Left lung (tissue), 10 donors: ENCODE measurements around the gene PCDHGC4. TPM values are rescaled to one million over a fixed set of nuclear protein-coding genes. Genes with fewer than 3 reads are reported as not detected.

Source experiments
- ATAC-seq: fragments of 200-7000 bp; cut with Tn5 transposase; one replicate; pipeline ENCODE4 v1.9.1; 2020; ENCODE audit warnings: moderate library complexity
- DNase-seq, 4 donors: peaks; one replicate each; pipeline ENCODE4 v3.0.0-alpha.2; 2013 to 2020
- H3K27ac ChIP-seq, 2 donors: fragments of 200-600 bp; sonication (generic) in 1 of 2; one replicate each; pipeline versions ENCODE4 v1.5.0 to v1.8.0; 2020 to 2021
- H3K27me3 ChIP-seq, 2 donors: fragments of 200-600 bp; sonication (generic) in 1 of 2; one replicate each; pipeline versions ENCODE4 v1.5.0 to v1.8.0; 2020 to 2021
- H3K36me3 ChIP-seq, 2 donors: fragments of 200-600 bp; sonication (generic) in 1 of 2; one replicate each; pipeline versions ENCODE4 v1.5.0 to v1.8.0; 2020 to 2021
- H3K4me1 ChIP-seq, 2 donors: fragments of 200-600 bp; one replicate each; pipeline ENCODE4 v1.8.0; 2021
- H3K4me3 ChIP-seq, 2 donors: fragments of 200-600 bp; sonication (generic) in 1 of 2; one replicate each; pipeline versions ENCODE4 v1.5.0 to v1.8.0; 2020 to 2021; ENCODE audit warnings: mild to moderate bottlenecking in 1 of 2
- H3K9me3 ChIP-seq, 2 donors: fragments of 200-600 bp; sonication (generic) in 1 of 2; one replicate each; pipeline versions ENCODE4 v1.5.0 to v1.8.0; 2020 to 2021
- CTCF ChIP-seq, 2 donors: fragments of 200-600 bp; sonication (generic) in 1 of 2; IDR thresholded peaks; one replicate each; pipeline versions ENCODE4 v1.5.0 to v1.8.0; 2021; ENCODE audit warnings: antibody characterized with exemption in 2 of 2
- intact Hi-C, 2 donors: fragments of 100-400 bp; cut with DNase I; formaldehyde crosslinking; loops; one replicate each; pipeline versions ENCODE4 v1.11.2 to v1.14.2; 2022
- polyA plus RNA-seq, 6 donors: library from polyadenylated mRNA; unstranded; fragments of 120-200 nt; gene quantifications; one replicate each; pipeline ENCODE4 v1.2.1, GENCODE V29; 2013; ENCODE audit not compliant: insufficient read length in 6 of 6
- total RNA-seq, 2 donors: library from RNA; stranded (reverse); fragmentation: NEBNext Ultra II Directional; extraction: Animal tissue kit (Norgen Biotek cat#: 25700); gene quantifications; one replicate each; pipeline ENCODE4 v1.2.1, GENCODE V29; 2021
- donor health status: DM: no; HTN: yes; CAD: no.
- donor health status: DM: no; HTN: no; CAD: no.

The PCDHGC4 gene
- total and polyA plus RNA-seq, 8 donors, result 0.79 to 3.3 (median 2.3) TPM

- intact Hi-C loops, result no loop called here
- Histone ChIP-seq H3K4me1 (peaks cover 5 to 10% of the 10 kb centered on the region in 2 donors), H3K27ac (no peak overlapping the region), H3K4me3 (peak overlapping the region in 1 of 2 donors; percentile 13), H3K9me3 (no peaks in the 10 kb centered on the region), H3K27me3 (peaks cover 10 to 80% of the 10 kb centered on the region in 2 donors), H3K36me3 (peaks cover 0 to 17% of the 10 kb centered on the region in 2 donors)
- no peak for DNase-seq
- TF ChIP-seq CTCF (IDR thresholded peaks at IDR 0.05), result no peak
- no peak for ATAC-seq
These were observed 658 bp downstream of the PCDHGC4 start for GRCh38 chr5:141485321-141486055.

DNA sequence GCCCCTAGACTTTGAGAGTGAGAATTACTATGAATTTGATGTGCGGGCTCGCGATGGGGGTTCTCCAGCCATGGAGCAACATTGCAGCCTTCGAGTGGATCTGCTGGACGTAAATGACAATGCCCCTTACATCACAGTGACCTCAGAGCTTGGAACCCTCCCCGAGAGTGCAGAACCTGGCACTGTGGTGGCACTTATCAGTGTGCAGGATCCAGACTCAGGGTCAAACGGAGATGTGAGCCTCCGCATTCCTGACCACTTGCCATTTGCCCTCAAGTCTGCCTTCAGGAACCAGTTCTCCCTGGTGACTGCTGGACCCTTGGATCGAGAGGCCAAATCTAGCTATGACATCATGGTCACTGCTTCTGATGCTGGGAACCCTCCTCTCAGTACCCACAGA lies 1.3 kb downstream of the PCDHGC4 start:
- intact Hi-C loops, result no loop called here
- TF ChIP-seq CTCF (IDR thresholded peaks at IDR 0.05), result no peak
- H3K27ac ChIP-seq, result no peak overlapping the region
- DNase-seq, result no peak
- no peak overlapping the region for H3K4me3 ChIP-seq
- no peak for ATAC-seq
- H3K9me3 ChIP-seq, result no peaks in the 10 kb centered on the region
- peaks cover 5 to 10% of the 10 kb centered on the region in 2 donors for H3K4me1 ChIP-seq
- H3K27me3 ChIP-seq, result peaks cover 14 to 86% of the 10 kb centered on the region in 2 donors
- peaks cover 0 to 23% of the 10 kb centered on the region in 2 donors for H3K36me3 ChIP-seq

DNA sequence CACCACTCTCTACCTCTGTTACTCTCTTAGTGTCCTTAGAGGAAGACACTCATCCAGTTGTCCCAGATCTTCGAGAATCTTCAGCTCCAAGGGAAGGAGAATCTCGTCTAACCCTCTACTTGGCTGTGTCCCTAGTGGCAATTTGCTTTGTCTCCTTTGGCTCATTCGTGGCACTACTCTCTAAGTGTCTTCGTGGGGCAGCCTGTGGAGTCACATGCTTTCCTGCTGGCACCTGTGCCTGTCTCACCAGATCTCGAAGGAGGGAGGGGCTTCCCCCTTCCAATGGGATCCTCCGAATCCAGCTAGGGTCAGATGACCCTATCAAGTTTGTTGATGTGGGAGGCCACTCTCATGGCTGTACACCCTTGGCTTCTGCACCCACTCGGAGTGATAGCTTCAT lies 2.3 kb downstream of the PCDHGC4 start:
- H3K9me3 ChIP-seq, result no peaks in the 10 kb centered on the region
- H3K27me3 ChIP-seq, result peaks cover 25 to 96% of the 10 kb centered on the region in 2 donors
- ATAC-seq, result no peak
- peaks cover 0 to 34% of the 10 kb centered on the region in 2 donors for H3K36me3 ChIP-seq
- peaks cover 6 to 17% of the 10 kb centered on the region in 2 donors for H3K4me1 ChIP-seq
- no peak for TF ChIP-seq CTCF (IDR thresholded peaks at IDR 0.05)
- H3K4me3 ChIP-seq, result no peak overlapping the region
- no peak for DNase-seq
- intact Hi-C loops, result no loop called here
- no peak overlapping the region for H3K27ac ChIP-seq

GRCh38 chr5:141488591-141489561 lies 4.0 kb downstream of the PCDHGC4 start, which contains the start of gene PCDHGC5:
TSS of gene PCDHGC5 (plus strand) at chr5:141489081. CDS start at chr5:141489241, 160 bp downstream.
- no peak within 1 kb of the TSS for H3K27ac ChIP-seq
- ATAC-seq, result peak; percentile 25
- intact Hi-C loops, result no loop called here
- H3K9me3 ChIP-seq, result no peaks in the 10 kb centered on the region
- TF ChIP-seq CTCF (IDR thresholded peaks at IDR 0.05), result no peak
- no peak within 1 kb of the TSS for H3K4me3 ChIP-seq
- DNase-seq, result peak in 1 of 4 donors; percentile 31
- peaks cover 25 to 99% of the 10 kb centered on the region in 2 donors for H3K27me3 ChIP-seq
- H3K4me1 ChIP-seq, result peaks cover 13 to 33% of the 10 kb centered on the region in 2 donors
- H3K36me3 ChIP-seq, result peaks cover 0 to 35% of the 10 kb centered on the region in 2 donors
